Dedifferentiated amniotic fluid mesenchymal stem cell (primary cell): ENCODE measurements around the gene CDH10.

ENCODE experiments used
- DNase-seq: peaks from one replicate; pipeline ENCODE4 v3.0.0-alpha.2; 2016; ENCODE audit errors: extremely low spot score

Gene CDH10

GRCh38 chr5:24644761-24645160 is at the start of gene CDH10:
TSS of gene CDH10 (minus strand) at chr5:24644978. CDS start at chr5:24593490, 51,488 bp downstream.
- peak; percentile 19 for DNase-seq

GRCh38 chr5:24693609-24694008 is 48.8 kb upstream of the CDH10 start:
- DNase-seq: no peak

- DNase-seq: no peak
Measured at GRCh38 chr5:24691074-24691473, 46.3 kb upstream of the CDH10 start.

- DNase-seq: no peak
Measured at GRCh38 chr5:24681106-24681505, 36.3 kb upstream of the CDH10 start.

- no peak for DNase-seq
Measured at GRCh38 chr5:24668050-24668449, 23.3 kb upstream of the CDH10 start.

- DNase-seq: no peak
Measured at GRCh38 chr5:24649531-24649930, 4.8 kb upstream of the CDH10 start.

- DNase-seq: no peak
Measured at GRCh38 chr5:24646915-24647314, 2.1 kb upstream of the CDH10 start.

GRCh38 chr5:24645483-24645882 is 705 bp upstream of the CDH10 start:
- no peak for DNase-seq

GRCh38 chr5:24643880-24644279 is 898 bp downstream of the CDH10 start:
- no peak for DNase-seq

- DNase-seq: no peak
Measured at GRCh38 chr5:24643156-24643555, 1.6 kb downstream of the CDH10 start.

- peak; percentile 27 for DNase-seq
Measured at GRCh38 chr5:24642022-24642421, 2.8 kb downstream of the CDH10 start.

GRCh38 chr5:24635209-24635608 is 9.6 kb downstream of the CDH10 start:
- DNase-seq: no peak

GRCh38 chr5:24633715-24634325 is 11.0 kb downstream of the CDH10 start:
- peak; percentile 62 for DNase-seq

- DNase-seq: no peak
Measured at GRCh38 chr5:24632353-24632752, 12.4 kb downstream of the CDH10 start.

GRCh38 chr5:24630918-24631317 is 13.9 kb downstream of the CDH10 start:
- DNase-seq: no peak

GRCh38 chr5:24629798-24630197 is 15.0 kb downstream of the CDH10 start:
- DNase-seq: no peak

GRCh38 chr5:24624872-24625271 is 19.9 kb downstream of the CDH10 start:
- DNase-seq: no peak

GRCh38 chr5:24623624-24624023 is 21.2 kb downstream of the CDH10 start:
- DNase-seq: no peak

- no peak for DNase-seq
Measured at GRCh38 chr5:24623031-24623430, 21.7 kb downstream of the CDH10 start.

- no peak for DNase-seq
Measured at GRCh38 chr5:24621792-24622191, 23.0 kb downstream of the CDH10 start.

- DNase-seq: no peak
Measured at GRCh38 chr5:24616566-24616965, 28.2 kb downstream of the CDH10 start.

GRCh38 chr5:24615159-24615558 is 29.6 kb downstream of the CDH10 start:
- no peak for DNase-seq

- DNase-seq: no peak
Measured at GRCh38 chr5:24609706-24610105, 35.1 kb downstream of the CDH10 start.

GRCh38 chr5:24606971-24607370 is 37.8 kb downstream of the CDH10 start:
- DNase-seq: no peak
